Left renal cortex interstitium (tissue), 4 donors: ENCODE data around the gene PPP1R2B. TPM values are rescaled to one million over a fixed set of nuclear protein-coding genes. Genes with fewer than 3 reads are reported as not detected.
A peak's percentile ranks its signal among the peaks of the same experiment; 100 is the strongest.
"Not testable (repeated sequence)": the region's sequence is repeated elsewhere in the genome, so short reads cannot be mapped to it uniquely, and the experiment has no call there.

Source experiments
- DNase-seq, 4 donors: peaks; one replicate each; pipeline ENCODE4 v3.0.0-alpha.2; 2013; ENCODE audit warnings: low read depth in 4 of 4, low spot score in 2 of 4, missing footprints in 1 of 4
- polyA plus RNA-seq, 4 donors: library from polyadenylated mRNA; unstranded; fragments of 120-200 nt; gene quantifications; one replicate each; pipeline ENCODE4 v1.2.1, GENCODE V29; 2013; ENCODE audit not compliant: insufficient read length in 4 of 4

PPP1R2B gene
- polyA plus RNA-seq, result under 1 TPM in 1 of 4 donors, not detected in 3; 0.09 TPM

DNA sequence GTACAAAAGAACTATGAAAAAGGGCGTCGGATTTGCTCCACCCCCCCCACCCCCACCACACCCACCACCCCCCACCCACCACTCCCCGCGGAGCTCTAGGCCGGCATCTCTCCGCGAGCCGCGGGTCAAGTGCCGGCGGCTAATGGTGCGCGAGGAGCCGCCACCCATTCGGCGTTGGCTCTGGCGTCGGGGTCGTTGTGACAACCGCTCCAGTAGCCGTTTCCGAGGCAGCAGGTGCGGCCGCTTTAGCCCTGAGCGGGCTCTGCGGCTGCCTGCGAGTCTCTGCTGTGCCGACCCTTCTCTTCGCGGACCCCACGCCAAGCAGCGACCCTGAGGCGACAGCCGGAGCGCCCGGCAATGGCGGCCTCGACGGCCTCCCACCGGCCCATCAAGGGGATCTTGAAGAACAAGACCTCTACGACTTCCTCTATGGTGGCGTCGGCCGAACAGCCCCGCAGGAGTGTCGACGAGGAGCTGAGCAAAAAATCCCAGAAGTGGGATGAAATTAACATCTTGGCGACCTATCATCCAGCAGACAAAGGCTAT, at the start of gene PPP1R2B:
PPP1R2B (plus strand) TSS at position 90 of the 546 bp plus-strand sequence; CDS start at position 358, 268 bp downstream.
- no peak for DNase-seq

DNA sequence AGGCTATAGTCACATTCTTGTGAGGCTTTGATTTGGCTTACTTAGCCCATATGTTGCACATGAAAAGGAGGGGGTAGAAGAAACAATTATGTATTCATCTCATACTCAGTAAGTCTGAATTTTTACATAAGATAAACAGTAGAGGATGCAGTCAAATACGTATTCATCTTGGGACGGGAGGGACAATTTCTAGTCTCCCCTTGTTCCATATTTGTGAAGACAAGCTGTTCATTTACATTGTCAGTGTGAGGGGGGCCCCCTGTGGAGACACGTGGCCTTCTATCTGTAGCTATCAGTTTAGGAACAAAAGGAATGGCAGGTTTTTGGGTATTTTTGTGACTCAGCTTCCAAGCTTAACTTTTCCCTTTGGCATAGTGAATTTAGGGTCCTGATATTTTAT, 49.2 kb upstream of the PPP1R2B start:
- no peak for DNase-seq

- DNase-seq, result no peak
Measured at GRCh38 chr5:156802501-156802900, 47.6 kb upstream of the PPP1R2B start.

- DNase-seq, result no peak
Measured at GRCh38 chr5:156803404-156803803, 46.7 kb upstream of the PPP1R2B start.

GRCh38 chr5:156812959-156813358, 37.1 kb upstream of the PPP1R2B start:
- DNase-seq, result no peak

DNA sequence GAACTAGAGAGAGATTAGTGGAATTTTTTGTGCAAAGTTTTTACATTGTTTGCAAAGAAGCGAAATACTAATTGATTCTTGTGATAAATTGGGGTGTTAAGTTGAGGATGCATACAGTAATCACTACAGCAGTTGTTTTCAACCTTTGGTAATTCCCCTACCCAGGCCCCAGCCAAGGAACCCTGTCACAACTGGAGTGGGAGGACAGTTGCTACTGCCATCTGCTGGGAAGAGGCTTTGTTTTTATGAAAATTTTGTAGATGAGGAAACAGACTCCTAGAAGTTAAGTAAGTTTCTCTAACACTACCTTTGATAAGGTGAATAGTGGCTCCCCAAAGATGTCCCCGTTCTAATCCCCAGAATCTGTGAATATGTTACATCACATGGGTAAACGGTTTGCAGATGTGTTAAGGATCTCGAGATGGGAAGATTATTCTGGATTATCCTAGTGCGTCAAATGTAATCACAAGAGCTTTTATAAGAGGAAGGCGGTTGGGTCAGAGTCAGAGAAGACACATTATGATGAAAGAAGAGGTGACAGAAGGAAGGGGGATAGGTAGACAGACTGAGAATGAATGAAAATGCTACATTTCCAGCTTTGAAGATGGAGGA, 34.0 kb upstream of the PPP1R2B start:
- DNase-seq, result peak in 1 of 4 donors; percentile 13

DNA sequence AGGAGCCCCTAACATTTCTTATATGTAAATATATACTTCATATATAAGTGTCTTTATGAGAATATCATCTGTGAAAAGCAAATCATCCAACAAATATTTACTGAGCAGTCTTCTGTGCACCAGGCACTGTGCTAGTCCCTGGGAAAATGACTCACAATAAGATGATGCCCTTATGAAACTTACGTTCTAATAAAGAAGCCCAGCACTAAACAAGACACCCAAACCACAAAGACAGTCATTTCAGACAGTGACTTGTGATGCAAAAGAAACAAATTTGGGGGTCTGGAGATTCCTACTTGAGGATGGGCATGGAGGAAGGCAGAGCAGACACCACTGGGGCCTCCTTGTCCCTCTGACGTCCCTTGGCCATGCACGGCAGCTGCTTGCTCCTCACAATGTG, 30.6 kb upstream of the PPP1R2B start:
- DNase-seq, result no peak

DNA sequence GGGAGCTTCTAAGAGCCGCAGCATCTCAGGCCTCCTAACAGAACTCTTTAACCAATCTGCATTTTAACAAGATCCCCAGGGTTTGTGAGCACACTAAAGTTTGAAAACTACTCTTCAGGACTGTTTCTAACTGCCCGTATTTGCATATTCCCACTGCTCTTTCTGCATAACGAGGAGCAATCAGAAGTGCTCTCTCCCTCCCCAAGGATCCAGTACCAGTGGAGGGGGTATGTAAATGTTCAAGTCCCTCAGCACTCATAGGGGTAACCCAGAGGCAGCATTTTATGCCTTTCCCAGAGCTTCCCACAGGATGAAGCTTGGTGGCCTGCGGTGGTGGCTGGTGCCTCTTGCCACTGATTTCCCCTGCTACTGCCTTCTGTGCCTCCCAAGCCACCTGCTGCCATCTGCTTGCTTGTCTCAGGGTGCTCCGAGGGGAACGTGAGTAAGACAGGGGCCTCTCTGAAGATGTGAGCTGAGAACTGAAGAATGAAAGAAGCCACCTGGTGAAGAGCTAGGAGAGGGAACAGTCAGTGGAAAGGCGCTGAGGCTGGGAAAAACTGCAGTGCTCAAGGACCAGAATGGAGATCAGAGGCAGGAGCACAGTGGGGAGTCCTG, 30.0 kb upstream of the PPP1R2B start:
- DNase-seq, result no peak

DNA sequence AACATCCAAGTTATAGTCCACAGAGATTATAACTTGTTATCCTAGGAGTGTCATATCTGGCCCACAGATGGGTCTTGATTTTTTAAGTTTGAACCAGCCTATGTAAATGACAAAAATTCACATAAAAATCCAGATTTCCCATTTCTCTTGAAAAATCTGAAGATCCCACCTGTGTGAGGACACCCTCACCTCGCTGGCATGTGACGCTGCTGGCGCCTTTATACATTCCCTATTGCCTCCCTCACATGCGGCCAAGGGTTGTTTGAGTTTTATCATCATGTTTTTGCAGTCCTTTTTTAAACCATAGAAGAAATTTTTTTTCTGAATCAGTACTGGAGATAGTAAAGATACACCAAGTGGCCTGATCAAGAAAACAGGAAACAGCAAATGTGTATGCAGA, 25.9 kb upstream of the PPP1R2B start:
- no peak for DNase-seq

- DNase-seq, result peak in 3 of 4 donors; percentile 8 to 31 (median 13)
Measured at GRCh38 chr5:156824800-156825199, 25.3 kb upstream of the PPP1R2B start.

DNA sequence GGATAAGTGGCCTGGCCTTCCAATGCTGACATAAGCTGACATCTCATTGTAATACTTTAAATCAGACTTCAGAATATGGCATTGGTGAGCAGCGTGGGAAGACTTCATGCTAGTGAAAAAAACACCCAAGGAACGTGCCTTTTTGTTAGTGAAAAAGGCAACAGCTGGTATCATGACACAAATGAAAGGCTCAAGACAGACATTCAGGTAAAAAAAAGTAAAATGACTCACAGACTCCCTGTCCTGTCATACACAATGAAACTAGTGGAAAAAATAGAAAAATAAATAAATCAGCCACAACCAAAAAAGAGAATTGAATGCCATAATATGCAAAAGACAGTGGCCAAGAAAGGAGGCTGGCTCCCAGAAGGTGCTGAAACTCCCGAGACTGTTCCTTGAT, 24.4 kb upstream of the PPP1R2B start:
- DNase-seq, result no peak

DNA sequence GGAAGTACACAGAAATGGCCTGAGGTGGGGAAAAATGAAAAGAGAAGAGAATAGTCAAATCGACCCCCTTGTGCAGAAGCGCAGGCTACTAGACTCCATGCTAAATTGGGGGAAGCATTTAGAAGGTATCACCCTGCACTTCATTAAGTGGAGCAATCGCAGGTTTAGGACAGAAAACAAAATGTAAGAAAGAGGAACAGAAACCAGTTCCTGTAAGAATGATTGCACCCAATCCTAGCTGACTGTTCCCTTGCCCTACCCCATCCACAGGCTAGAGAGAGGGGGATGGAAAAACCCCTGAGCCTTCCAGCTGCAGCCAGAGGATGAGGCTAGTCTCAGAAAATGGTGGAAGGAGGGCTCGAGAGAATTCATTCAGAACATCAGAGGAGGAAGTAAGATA, 23.9 kb upstream of the PPP1R2B start:
- no peak for DNase-seq

DNA sequence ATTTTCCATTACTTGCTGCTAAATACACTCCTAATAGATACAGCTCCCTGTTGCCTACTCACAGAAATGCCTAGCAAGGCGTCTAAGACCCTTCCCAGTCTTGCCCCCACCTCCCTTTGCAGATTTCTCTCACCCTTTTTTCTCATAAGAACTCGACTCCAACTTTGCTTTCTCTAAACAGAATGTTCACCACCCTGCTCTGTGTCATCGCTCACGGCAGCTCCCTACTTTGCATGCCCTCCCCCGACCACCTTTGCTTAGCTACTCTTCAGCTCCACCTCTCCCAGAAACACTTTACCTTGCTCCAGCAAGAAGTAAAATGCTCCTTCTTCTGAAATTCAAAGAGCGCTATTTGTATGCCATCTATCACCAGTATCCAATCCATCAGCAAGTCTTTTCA, 15.2 kb upstream of the PPP1R2B start:
- DNase-seq, result no peak

DNA sequence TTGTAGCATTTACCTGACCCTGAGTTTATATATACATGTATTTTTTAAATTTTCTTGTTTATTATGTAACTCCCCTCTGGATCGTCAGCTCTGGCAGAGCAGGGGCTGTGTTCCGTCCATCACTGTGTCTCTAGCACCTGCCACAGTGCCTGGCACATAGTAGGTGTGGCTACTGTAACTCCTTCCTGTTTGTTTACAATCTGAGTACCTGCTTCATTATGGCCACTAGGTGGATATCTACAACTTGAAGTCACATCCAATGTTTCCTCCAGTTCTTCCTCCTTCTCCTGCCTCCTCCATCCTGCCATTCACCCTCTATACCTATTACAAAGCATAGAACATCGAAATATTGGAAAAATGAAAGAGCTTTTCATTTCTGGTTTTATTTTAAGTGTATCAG, 14.2 kb upstream of the PPP1R2B start:
- no peak for DNase-seq

- no peak for DNase-seq
Measured at GRCh38 chr5:156836846-156837245, 13.2 kb upstream of the PPP1R2B start.

DNA sequence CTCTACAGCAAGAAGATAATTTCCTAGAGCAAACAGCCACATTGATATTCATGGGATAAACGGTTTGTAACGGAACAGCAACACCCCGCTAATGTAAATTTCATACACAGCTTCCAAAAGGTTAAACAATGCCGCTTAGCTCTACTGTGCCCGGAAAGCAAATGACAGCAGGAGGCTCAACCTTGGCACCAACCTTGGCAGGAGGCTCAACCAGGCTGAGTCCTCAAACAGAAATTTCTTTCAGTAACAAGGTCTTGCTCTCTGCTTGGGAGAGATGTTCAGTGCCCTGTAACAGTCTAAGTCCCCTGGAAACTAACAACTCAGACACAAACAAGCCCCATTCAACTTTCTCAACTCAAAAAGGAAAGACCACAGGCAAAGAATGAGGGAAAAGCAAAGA, 11.1 kb upstream of the PPP1R2B start:
- DNase-seq, result no peak

- no peak for DNase-seq
Measured at GRCh38 chr5:156841737-156842136, 8.4 kb upstream of the PPP1R2B start.

GRCh38 chr5:156846914-156847313, 3.2 kb upstream of the PPP1R2B start:
- no peak for DNase-seq

DNA sequence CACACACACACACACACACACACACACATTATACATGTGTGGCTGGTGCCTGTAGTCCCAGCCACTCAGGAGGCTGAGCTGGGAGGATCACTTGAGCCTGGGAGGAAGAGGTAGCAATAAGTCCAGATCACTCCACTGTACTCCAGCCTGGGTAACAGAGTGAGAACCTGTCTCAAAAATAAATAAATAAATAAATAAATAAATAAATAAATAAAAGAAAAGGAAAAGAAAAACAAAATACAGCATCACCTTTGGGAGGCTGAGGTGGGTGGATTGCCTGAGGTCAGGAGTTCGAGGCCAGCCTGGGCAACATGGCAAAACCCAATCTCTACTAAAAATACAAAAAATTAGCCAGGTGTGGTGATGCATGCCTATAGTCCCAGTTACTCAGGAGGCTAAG, 1.6 kb upstream of the PPP1R2B start:
- DNase-seq, result not testable (repeated sequence)

GRCh38 chr5:156851880-156852279, 1.8 kb downstream of the PPP1R2B start:
- DNase-seq, result no peak

DNA sequence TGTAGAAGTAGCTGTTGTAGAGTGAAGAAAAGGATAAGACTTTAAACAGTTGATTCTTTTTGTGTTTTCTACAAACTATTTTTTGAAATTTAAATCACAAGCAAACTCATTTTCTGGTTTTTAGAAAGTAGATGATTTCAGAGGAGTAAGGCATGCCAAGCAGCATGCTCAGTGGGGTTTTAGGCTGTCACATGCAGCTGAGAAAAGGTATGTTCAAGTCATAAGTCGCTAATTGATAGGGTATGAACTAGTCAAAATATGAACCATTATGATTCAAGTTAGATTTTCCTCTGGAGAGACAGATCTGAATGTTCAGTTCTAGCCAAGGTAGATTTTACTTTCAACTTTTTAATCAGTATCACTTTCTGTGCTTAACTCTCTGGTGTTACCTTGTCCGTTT, 3.0 kb downstream of the PPP1R2B start:
- DNase-seq, result not testable (repeated sequence)

DNA sequence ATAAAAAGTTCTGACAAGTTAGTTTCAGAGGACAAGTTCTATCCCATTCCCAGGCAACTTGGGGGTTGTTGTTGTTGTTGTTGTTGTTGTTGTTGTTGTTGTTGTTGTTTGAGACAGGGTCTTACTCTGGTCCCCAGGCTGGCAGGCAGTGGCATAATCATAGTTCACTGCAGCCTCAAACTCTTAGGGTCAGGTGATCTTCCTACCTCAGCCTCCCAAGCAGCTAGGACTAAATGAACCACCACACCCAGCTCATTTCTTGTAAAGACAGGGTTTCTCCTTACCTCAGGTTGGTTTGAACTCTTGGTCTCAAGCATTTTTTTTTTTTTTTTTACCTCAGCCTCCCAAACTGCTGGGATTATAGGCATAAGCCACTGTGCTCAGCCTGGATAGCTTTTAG, 15.3 kb downstream of the PPP1R2B start:
- DNase-seq, result no peak
